Uterus (tissue), 2 donors: ENCODE data around the gene ALPI.

ENCODE experiments used
- CTCF ChIP-seq, 4 experiments: fragments of 200-600 bp in 2 of 4; fragments of 450-650 bp in 2 of 4; sonication (generic) in 2 of 4; IDR thresholded peaks; one replicate each; pipeline ENCODE4 v1.5.1; 2016 to 2019; ENCODE audit warnings: antibody characterized with exemption in 4 of 4, mild to moderate bottlenecking in 2 of 4, moderate library complexity in 1 of 4
- POLR2A ChIP-seq, 2 donors: fragments of 450-650 bp; IDR thresholded peaks; one replicate each; pipeline ENCODE4 v1.6.1; 2016; ENCODE audit warnings: antibody characterized with exemption in 2 of 2, mild to moderate bottlenecking in 1 of 2, moderate library complexity in 1 of 2

GRCh38 chr2:232483311-232483922 is 27.5 kb downstream of the ALPI start:
- TF ChIP-seq POLR2A (IDR thresholded peaks at IDR 0.05) (no peak), CTCF (IDR thresholded peaks at IDR 0.05) (no peak)
